Thymus (tissue), 11 donors: ENCODE results near the gene DCBLD2. TPM values are rescaled to one million over a fixed set of nuclear protein-coding genes. Genes with fewer than 3 reads are reported as not detected.

Source experiments
- DNase-seq, 9 donors: peaks; one replicate each; pipeline ENCODE4 v3.0.0-alpha.2; 2013; ENCODE audit warnings: low spot score in 9 of 9, low read depth in 6 of 9, missing footprints in 1 of 9
- H3K27ac ChIP-seq, 2 donors: one replicate each; pipeline ENCODE4 v1.5.1; 2013; ENCODE audit warnings: control low read depth in 1 of 2, low read depth in 1 of 2, low read length in 1 of 2, mild to moderate bottlenecking in 1 of 2, moderate library complexity in 1 of 2
- H3K27me3 ChIP-seq, 2 donors: one replicate each; pipeline ENCODE4 v1.5.1; 2013; ENCODE audit warnings: low read length in 1 of 2; ENCODE audit not compliant: control insufficient read depth in 2 of 2, insufficient read depth in 1 of 2
- H3K36me3 ChIP-seq, 2 donors: one replicate each; pipeline ENCODE4 v1.5.1; 2013; ENCODE audit warnings: low read length in 1 of 2, mild to moderate bottlenecking in 1 of 2, moderate library complexity in 1 of 2; ENCODE audit not compliant: control insufficient read depth in 2 of 2, insufficient read depth in 2 of 2
- H3K4me1 ChIP-seq, 2 donors: one replicate each; pipeline ENCODE4 v1.5.1; 2013; ENCODE audit warnings: low read length in 2 of 2; ENCODE audit not compliant: control insufficient read depth in 2 of 2, insufficient read depth in 2 of 2
- H3K4me3 ChIP-seq, 2 donors: one replicate each; pipeline ENCODE4 v1.5.1; 2013; ENCODE audit warnings: low read length in 2 of 2, control low read depth in 1 of 2, mild to moderate bottlenecking in 1 of 2
- H3K9me3 ChIP-seq, 2 donors: one replicate each; pipeline ENCODE4 v1.5.1; 2013; ENCODE audit warnings: low read length in 1 of 2, mild to moderate bottlenecking in 1 of 2; ENCODE audit not compliant: control insufficient read depth in 2 of 2, insufficient read depth in 1 of 2
- WGBS: extraction: QIAGEN DNeasy Blood & Tissue Kit; methylation state at CpG from one replicate; pipeline ENCODE4 v1.1.7; 2013; 5-methylcytosine and 5-hydroxymethylcytosine counted together
- polyA plus RNA-seq: library from polyadenylated mRNA; stranded (reverse); fragments of 200-250 nt; gene quantifications from one replicate; pipeline ENCODE4 v1.2.3, GENCODE V29; 2013
- total RNA-seq: library from RNA; stranded (reverse); fragments of 120-200 nt; gene quantifications from one replicate; pipeline ENCODE4 v1.2.4, GENCODE V29; 2013
- donor health status: healthy.

Gene DCBLD2
- total and polyA plus RNA-seq, 2 donors, result 5.5 to 9.9 TPM

DNA sequence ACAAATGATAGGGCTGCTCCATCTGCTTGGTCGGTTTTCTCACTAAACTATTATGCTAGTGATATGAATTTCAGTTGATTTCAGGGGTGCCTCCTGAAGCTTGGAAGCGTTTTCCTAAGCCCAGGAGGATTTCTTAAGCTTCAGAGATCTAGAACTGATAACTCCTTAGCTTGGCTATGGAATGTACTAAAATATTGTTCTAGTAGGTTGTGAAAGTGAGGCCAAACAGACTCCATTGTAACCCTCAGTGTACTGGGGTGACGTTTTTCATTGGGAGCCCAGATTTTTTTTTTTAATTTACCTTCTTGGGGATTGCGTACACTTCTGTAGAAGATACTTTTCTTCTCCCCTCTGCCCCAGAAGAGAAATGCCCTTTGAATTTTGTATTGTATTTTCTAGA lies 155.4 kb downstream of the DCBLD2 start:
- 96% methylated on average over 4 of the region's 4 CpGs for WGBS
- no peaks in the 10 kb centered on the region for H3K27me3 ChIP-seq
- peaks cover 0 to 7% of the 10 kb centered on the region in 2 donors for H3K4me1 ChIP-seq
- no peak for DNase-seq
- no peak overlapping the region for H3K27ac ChIP-seq
- H3K9me3 ChIP-seq, result no peaks in the 10 kb centered on the region
- no peaks in the 10 kb centered on the region for H3K36me3 ChIP-seq
- no peak overlapping the region for H3K4me3 ChIP-seq

Other genes starting within 250 kb of the DCBLD2 start
- 16.8 TPM for gene ST3GAL6, start 138.4 kb downstream of the DCBLD2 start, total RNA-seq
- gene ST3GAL6, start 138.4 kb downstream of the DCBLD2 start, polyA plus RNA-seq, result 29.4 TPM